GM12874 (cell line): Measurements from ENCODE around the gene SUSD1.

ENCODE experiments used
- TF ChIP-seq, protein P1 (sequence below): IDR thresholded peaks from 2 replicates; pipeline ENCODE4 v1.5.1; 2011; ENCODE audit warnings: low read depth, mild to moderate bottlenecking, control low read depth, low read length, moderate library complexity; ENCODE audit not compliant: insufficient read depth

The SUSD1 gene

DNA sequence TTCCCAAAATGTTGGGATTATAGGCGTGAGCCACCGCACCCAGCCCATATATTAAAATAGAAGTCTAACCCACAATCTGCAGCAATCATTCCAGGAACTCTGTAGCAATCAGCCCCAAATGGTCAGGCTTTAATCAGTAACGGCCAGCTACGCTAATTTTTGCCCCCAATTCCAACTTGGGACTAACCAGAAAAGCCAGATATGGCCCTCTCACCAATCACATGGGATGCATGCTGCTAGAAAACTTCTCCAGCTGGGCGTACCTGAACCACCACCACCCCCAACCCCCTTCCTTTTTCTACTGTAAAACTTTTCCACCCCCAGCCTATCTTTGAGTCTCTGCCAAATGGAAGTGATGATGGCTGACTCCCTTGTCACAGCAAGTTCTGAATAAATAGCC, 4.1 kb downstream of the SUSD1 start:
- TF ChIP-seq, protein P1, sequence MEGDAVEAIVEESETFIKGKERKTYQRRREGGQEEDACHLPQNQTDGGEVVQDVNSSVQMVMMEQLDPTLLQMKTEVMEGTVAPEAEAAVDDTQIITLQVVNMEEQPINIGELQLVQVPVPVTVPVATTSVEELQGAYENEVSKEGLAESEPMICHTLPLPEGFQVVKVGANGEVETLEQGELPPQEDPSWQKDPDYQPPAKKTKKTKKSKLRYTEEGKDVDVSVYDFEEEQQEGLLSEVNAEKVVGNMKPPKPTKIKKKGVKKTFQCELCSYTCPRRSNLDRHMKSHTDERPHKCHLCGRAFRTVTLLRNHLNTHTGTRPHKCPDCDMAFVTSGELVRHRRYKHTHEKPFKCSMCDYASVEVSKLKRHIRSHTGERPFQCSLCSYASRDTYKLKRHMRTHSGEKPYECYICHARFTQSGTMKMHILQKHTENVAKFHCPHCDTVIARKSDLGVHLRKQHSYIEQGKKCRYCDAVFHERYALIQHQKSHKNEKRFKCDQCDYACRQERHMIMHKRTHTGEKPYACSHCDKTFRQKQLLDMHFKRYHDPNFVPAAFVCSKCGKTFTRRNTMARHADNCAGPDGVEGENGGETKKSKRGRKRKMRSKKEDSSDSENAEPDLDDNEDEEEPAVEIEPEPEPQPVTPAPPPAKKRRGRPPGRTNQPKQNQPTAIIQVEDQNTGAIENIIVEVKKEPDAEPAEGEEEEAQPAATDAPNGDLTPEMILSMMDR = no peak

DNA sequence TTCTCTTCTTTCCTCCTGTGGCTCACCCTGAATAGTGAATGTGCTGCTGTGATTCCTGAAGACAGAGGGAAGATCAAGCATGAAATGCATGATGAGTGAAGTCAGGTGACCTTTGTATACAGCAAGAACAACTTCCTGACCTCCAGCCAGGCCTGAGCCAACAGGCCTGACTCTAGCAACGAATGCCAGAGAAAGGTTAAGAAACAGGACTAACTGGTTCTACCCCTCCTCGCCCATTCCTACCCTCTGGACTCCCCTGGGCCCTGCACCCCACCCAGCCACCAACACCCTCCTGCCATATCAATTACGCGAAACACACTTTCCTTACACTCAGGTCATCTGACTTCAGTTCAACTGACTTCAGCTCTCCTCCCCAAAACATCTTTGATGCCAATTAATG, 4.9 kb downstream of the SUSD1 start:
- TF ChIP-seq, protein P1 = no peak

DNA sequence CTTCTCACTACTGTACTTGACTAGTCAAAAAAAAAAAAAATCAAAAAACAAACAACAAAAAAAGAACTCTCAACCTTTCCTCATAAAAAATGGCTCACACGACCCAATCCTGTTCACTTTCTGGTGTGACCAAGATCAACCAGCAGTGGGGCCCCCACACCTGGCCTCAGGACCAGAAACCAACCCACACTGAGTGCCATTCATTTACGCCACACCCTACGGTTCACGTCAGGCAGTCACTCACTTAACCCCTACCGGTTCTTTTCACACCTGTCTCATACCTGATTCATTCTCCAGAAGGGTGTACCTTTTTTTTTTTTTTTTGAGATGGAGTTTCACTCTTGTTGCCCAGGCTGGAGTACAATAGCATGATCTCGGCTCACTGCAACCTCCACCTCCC, 5.7 kb downstream of the SUSD1 start:
- TF ChIP-seq, protein P1 = no peak

DNA sequence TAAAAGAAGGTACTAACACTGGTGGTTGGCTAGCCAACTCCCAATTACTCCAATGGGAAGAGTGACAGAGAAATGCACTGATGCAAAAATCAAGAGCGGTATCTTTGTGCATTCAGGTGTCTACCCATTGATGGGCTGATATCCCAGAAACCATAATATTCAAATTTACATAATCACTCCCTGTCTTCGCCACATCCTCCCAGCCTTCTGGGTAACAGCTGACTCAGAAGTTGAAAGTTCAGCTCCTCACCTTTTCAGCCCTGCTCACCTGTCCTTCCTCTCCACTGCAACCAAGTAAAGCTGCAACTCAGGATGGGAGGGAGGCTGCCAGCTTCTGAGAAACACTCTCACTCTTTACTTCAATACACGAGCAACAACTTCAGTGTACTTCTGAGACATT, 6.9 kb downstream of the SUSD1 start:
- TF ChIP-seq, protein P1 = no peak

DNA sequence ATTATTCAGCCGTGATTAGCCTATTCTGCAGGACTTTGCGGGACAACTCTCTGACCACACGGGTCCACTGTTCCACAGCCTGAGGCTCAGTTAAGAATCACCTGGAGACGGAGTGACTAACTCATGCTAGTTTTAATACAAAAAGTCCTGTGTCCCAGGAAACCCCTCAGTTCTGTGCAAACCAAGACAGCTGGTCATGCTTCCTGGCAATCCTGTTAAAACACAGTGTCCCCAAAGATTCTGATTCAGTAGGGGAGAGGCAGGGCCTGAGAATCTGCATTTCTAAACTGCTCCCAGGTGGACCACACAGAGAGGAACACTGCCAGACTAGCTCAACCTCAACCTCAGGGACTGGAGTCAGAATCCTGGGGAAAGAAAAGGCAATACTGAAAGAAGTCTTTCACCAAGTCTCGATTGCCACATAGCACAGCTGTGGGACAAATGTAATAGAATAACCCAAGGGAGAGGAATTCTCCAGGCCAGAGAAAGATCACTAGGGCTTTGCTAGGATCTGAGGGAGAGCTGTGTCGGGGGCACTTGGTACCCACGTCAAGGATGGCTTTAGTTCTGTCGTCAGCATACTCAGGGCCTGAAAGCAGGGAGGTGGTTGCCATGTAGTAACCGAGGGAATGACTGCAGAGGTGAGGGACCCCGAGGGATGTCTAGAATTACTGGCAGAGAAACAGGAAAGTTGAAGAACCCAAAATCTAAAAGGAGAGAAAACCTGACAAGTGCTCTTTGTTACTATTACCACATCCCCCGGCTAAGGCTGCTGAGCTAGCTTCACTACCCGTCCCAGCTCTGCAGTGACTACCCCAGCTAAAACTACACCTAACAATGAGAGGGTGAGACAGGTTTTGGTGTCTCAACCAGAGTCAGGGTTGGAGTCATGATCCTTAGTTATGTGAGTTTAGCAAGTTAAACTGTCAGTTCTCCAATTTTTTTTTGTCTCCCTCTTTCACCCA, 8.6 kb downstream of the SUSD1 start:
- TF ChIP-seq, protein P1 = no peak

DNA sequence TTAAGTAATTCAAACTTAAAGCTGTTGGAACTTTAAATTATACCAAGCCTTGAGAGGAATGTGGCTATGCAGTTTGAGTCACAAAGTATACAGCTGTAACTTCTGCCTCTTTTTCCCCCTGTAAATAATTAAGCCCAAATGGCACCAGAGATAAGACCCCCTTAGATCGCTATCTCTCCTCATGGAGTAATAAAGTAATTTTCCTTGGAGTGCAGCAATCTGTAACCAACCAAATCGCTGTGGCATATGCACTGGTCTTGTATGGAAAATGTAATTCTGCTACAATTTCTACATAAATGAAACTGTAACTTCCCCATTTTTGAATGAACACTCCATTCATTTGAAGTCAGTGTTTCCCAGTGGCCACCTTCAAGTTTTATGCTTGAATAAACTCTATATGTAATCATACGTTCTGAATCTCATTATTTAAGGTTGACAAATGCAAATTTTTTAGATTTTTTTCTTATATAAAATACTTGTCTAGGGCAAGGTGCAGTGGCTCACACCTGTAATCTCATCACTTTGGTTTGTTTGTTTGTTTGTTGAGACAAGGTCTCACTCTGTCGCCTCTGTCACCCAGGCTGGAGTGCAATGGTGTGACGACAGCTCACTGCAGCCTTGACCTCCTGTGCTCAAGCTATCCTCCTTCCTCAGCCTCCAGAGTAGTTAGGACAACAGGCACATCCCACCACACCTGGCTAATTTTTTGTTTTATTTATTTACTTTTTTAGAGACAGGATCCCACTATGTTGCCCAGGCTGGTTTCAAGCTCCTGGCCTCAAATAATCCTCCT, 12.3 kb downstream of the SUSD1 start:
- TF ChIP-seq, protein P1 = no peak

DNA sequence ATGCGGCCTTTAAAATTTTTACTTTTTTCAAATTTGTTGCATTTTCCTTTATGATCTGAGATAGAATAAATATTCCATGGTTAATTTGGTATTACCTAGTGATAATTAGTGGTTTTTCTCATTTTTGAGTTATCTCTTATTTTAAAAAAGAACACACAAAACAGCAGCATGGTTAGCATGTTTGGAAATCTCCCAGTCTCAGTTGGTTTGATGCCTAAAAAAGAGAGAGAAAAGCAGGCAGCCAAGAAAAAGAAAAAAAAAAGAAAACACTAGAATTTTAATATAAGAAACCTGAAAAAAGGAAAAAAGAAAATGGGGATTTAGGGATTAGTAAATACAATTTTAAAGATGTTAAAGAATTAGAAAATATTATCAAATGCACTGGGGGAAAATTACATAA, 15.3 kb downstream of the SUSD1 start:
- TF ChIP-seq, protein P1 = no peak
